SU-DHL-6 (cell line): ENCODE data around the gene LY6G5B.

Experiments used
- H2AFZ ChIP-seq: fragments of 200-600 bp; sonication (generic); 2 replicates; pipeline ENCODE4 v1.6.1; 2014; ENCODE audit warnings: low read depth, mild to moderate bottlenecking, moderate library complexity, mixed read lengths, antibody characterized with exemption, low read length; ENCODE audit not compliant: severe bottlenecking
- H3F3A ChIP-seq: fragments of 200-600 bp; shearing (Covaris generic); 2 replicates; pipeline ENCODE4 v1.6.0; 2016; ENCODE audit warnings: antibody characterized with exemption, mild to moderate bottlenecking; ENCODE audit not compliant: insufficient read depth
- H3K27ac ChIP-seq: fragments of 200-600 bp; sonication (generic); 2 replicates; pipeline ENCODE4 v1.5.1; 2016; ENCODE audit warnings: low read depth, mild to moderate bottlenecking, low read length, moderate library complexity, mixed read lengths
- H3K27me3 ChIP-seq: fragments of 200-600 bp; sonication (generic), shearing (Covaris generic); 2 replicates; pipeline ENCODE4 v1.6.0; 2014; ENCODE audit warnings: mild to moderate bottlenecking, low read length
- H3K36me3 ChIP-seq: fragments of 200-600 bp; sonication (generic); 2 replicates; pipeline ENCODE4 v1.6.1; 2014; ENCODE audit warnings: mild to moderate bottlenecking, low read length, mixed read lengths
- H3K4me2 ChIP-seq: fragments of 300-600, 200-600 bp; shearing (Covaris generic), sonication (generic); 2 replicates; pipeline ENCODE4 v1.6.0; 2014; ENCODE audit warnings: low read length, low read depth, mild to moderate bottlenecking; ENCODE audit not compliant: poor library complexity, severe bottlenecking
- H3K4me3 ChIP-seq: fragments of 200-600 bp; sonication (generic); 2 replicates; pipeline ENCODE4 v1.5.1; 2014; ENCODE audit warnings: antibody characterized with exemption, low read length, mild to moderate bottlenecking, mixed read lengths; ENCODE audit not compliant: insufficient read depth, poor library complexity, severe bottlenecking
- H3K79me2 ChIP-seq: fragments of 200-600 bp; sonication (generic); 2 replicates; pipeline ENCODE4 v1.6.1; 2014; ENCODE audit warnings: mild to moderate bottlenecking, low read length, moderate library complexity; ENCODE audit not compliant: insufficient read depth
- H3K9ac ChIP-seq: fragments of 200-600 bp; sonication (generic); 2 replicates; pipeline ENCODE4 v1.7.0; 2014; ENCODE audit warnings: mild to moderate bottlenecking, low read length
- H3K9me2 ChIP-seq: fragments of 200-600 bp; sonication (generic); replicated peaks from 2 replicates; pipeline ENCODE4 v1.6.1; 2014; ENCODE audit warnings: low read length; ENCODE audit not compliant: insufficient read depth
- H3K9me3 ChIP-seq: fragments of 200-600 bp; sonication (generic); 2 replicates; pipeline ENCODE4 v1.6.1; 2014; ENCODE audit warnings: low read length, mixed read lengths; ENCODE audit not compliant: insufficient read depth
- H4K20me1 ChIP-seq: fragments of 200-600 bp; sonication (generic); 2 replicates; pipeline ENCODE4 v1.6.1; 2014; ENCODE audit warnings: low read depth, mild to moderate bottlenecking, antibody characterized with exemption, low read length, moderate library complexity, mixed read lengths
- CTCF ChIP-seq: fragments of 200-600 bp; sonication (generic); IDR thresholded peaks from one replicate; pipeline ENCODE4 v1.5.1; 2017; ENCODE audit warnings: antibody characterized with exemption, mild to moderate bottlenecking, low read length, moderate library complexity; ENCODE audit not compliant: insufficient read depth, poor library complexity, severe bottlenecking
- EZH2phosphoT487 ChIP-seq: fragments of 200-600 bp; sonication (generic), shearing (Covaris generic); conservative IDR thresholded peaks from 2 replicates; pipeline ENCODE4 v1.6.1; 2018; ENCODE audit warnings: mild to moderate bottlenecking, antibody characterized with exemption, low read length, moderate library complexity, mixed read lengths

The LY6G5B gene

GRCh38 chr6:31655349-31656237, 14.2 kb upstream of the LY6G5B start, which contains the start of gene APOM:
Gene APOM, plus strand, starts transcription at chr6:31655894. Its CDS starts 73 bp downstream, at chr6:31655967.
- no peaks in the 10 kb centered on the region for H3K36me3 ChIP-seq
- no peak for TF ChIP-seq EZH2phosphoT487
- no peak for TF ChIP-seq CTCF
- no peak within 1 kb of the TSS for H3K4me3 ChIP-seq
- H3K4me2 ChIP-seq = no peak within 1 kb of the TSS
- H3K27me3 ChIP-seq = no peaks in the 10 kb centered on the region
- no peak within 1 kb of the TSS for H2AFZ ChIP-seq
- H3K9me2 ChIP-seq = no peaks in the 10 kb centered on the region
- H3K79me2 ChIP-seq = peaks cover 52% of the 10 kb centered on the region
- H4K20me1 ChIP-seq = no peaks in the 10 kb centered on the region
- H3K9me3 ChIP-seq = no peaks in the 10 kb centered on the region
- peaks cover 19% of the 10 kb centered on the region for H3F3A ChIP-seq
- H3K27ac ChIP-seq = 0 out of 2 replicates have a peak within 1 kb of the TSS, but pooled peaks have one; percentile 1
- no peak within 1 kb of the TSS for H3K9ac ChIP-seq

GRCh38 chr6:31657406-31658157, 12.2 kb upstream of the LY6G5B start:
- Histone ChIP-seq H3K27ac (no peak overlapping the region), H3K4me2 (peak overlapping the region; percentile 75), H4K20me1 (no peaks in the 10 kb centered on the region), H3K9me3 (no peaks in the 10 kb centered on the region), H2AFZ (no peak overlapping the region), H3K27me3 (no peaks in the 10 kb centered on the region), H3F3A (peaks cover 30% of the 10 kb centered on the region), H3K79me2 (peaks cover 38% of the 10 kb centered on the region), H3K9ac (0 out of 2 replicates have a peak overlapping the region, but pooled peaks have one; percentile 76), H3K36me3 (no peaks in the 10 kb centered on the region), H3K4me3 (no peak overlapping the region), H3K9me2 (no peaks in the 10 kb centered on the region)
- no peak for TF ChIP-seq CTCF
- no peak for TF ChIP-seq EZH2phosphoT487

GRCh38 chr6:31658158-31658688, 11.6 kb upstream of the LY6G5B start:
- H2AFZ ChIP-seq = no peak overlapping the region
- H3F3A ChIP-seq = peaks cover 29% of the 10 kb centered on the region
- H3K9me3 ChIP-seq = no peaks in the 10 kb centered on the region
- TF ChIP-seq EZH2phosphoT487 (no peak), CTCF (no peak)
- H3K4me3 ChIP-seq = no peak overlapping the region
- peak overlapping the region; percentile 76; the same call in 1 of the 2 replicates for H3K9ac ChIP-seq
- no peaks in the 10 kb centered on the region for H3K27me3 ChIP-seq
- peak overlapping the region; percentile 75 for H3K4me2 ChIP-seq
- no peaks in the 10 kb centered on the region for H3K9me2 ChIP-seq
- H4K20me1 ChIP-seq = no peaks in the 10 kb centered on the region
- H3K36me3 ChIP-seq = no peaks in the 10 kb centered on the region
- no peak overlapping the region for H3K27ac ChIP-seq
- H3K79me2 ChIP-seq = peaks cover 37% of the 10 kb centered on the region
